IgD-negative memory B cell (primary cell): ENCODE results near the gene ABAT. TPM values are rescaled to one million over a fixed set of nuclear protein-coding genes. Genes with fewer than 3 reads are reported as not detected.
A peak's percentile ranks its signal among the peaks of the same experiment; 100 is the strongest.
"Not testable (repeated sequence)": the region's sequence is repeated elsewhere in the genome, so short reads cannot be mapped to it uniquely, and the experiment has no call there.

ENCODE experiments used
- H3K27ac Mint-ChIP-seq, 3 donors: one replicate each; pipeline ENCODE4 v1.8.0; 2020 to 2022; ENCODE audit warnings: mild to moderate bottlenecking in 3 of 3, mixed read lengths in 3 of 3, moderate library complexity in 1 of 3
- H3K27me3 Mint-ChIP-seq: one replicate; pipeline ENCODE4 v1.8.0; 2021; ENCODE audit warnings: mixed read lengths
- H3K36me3 Mint-ChIP-seq: one replicate; pipeline ENCODE4 v1.8.0; 2020; ENCODE audit warnings: mild to moderate bottlenecking, mixed read lengths
- H3K4me1 Mint-ChIP-seq, 3 donors: one replicate each; pipeline ENCODE4 v1.8.0; 2020 to 2022; ENCODE audit warnings: mixed read lengths in 3 of 3, mild to moderate bottlenecking in 1 of 3
- H3K4me3 Mint-ChIP-seq, 4 donors: one replicate each; pipeline ENCODE4 v1.8.0; 2020 to 2022; ENCODE audit warnings: mild to moderate bottlenecking in 4 of 4, mixed read lengths in 4 of 4, moderate library complexity in 3 of 4
- H3K9me3 Mint-ChIP-seq, 3 donors: one replicate each; pipeline ENCODE4 v1.8.0; 2020 to 2021; ENCODE audit warnings: mixed read lengths in 3 of 3, mild to moderate bottlenecking in 1 of 3
- polyA plus RNA-seq: library from polyadenylated mRNA; unstranded; fragments of 300-500 nt; fragmentation: Illumina TruSeq; gene quantifications from one replicate; pipeline ENCODE4 v1.2.3, GENCODE V29; 2021

Gene ABAT
- polyA plus RNA-seq, 1 donor from 2014 or later = 3.3 TPM

DNA sequence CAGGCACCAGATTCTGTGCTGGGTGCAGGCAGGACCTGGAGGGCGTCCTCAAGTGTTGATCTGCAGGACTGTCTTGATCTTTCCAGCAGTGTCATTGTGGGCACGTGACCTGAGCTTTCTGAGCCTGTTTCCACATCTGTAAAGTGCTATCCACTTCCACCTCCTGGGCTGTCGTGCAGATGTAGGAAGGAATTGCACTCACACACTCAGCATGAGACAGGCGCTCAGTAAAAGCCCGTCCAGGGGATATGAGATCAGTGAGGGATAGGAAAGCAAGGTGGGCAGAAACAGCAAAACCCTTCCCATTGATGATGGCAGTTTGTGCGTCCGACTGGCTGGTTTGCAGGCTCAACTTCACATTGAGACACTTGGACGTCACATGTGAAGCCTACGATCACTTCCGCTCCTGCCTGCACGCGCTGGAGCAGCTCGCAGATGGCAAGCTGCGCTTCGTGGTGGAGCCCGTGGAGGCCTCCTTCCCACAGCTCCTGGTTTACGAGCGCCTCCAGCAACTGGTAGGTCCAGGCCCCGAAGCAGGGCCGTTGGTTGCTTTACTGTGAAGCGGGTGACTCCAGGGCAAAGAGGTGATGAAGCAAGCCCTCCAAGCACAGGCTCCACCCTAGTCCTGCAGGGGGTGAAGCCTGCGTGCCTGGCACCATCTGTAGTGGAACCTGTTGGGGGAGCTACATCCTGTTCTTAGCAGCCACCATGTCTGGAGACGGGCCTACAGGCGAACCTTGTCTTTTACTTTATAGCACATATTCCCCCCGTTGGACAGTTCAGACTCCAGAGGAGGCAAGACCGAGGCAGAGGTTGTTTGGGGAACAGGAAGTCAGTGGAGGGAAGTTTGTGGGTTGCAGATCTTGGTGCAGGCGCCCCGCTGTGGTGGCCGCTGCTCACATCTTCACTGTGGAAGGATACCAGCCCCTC is 29.9 kb upstream of the ABAT start:
- Mint-ChIP-seq H3K4me1 (peaks cover 0 to 8% (median 4%) of the 10 kb centered on the region in 3 donors), H3K4me3 (no peak overlapping the region), H3K27me3 (no peaks in the 10 kb centered on the region), H3K9me3 (no peaks in the 10 kb centered on the region), H3K36me3 (peaks cover 11% of the 10 kb centered on the region), H3K27ac (peak overlapping the region in 2 of 3 donors; percentile 13 to 75)

DNA sequence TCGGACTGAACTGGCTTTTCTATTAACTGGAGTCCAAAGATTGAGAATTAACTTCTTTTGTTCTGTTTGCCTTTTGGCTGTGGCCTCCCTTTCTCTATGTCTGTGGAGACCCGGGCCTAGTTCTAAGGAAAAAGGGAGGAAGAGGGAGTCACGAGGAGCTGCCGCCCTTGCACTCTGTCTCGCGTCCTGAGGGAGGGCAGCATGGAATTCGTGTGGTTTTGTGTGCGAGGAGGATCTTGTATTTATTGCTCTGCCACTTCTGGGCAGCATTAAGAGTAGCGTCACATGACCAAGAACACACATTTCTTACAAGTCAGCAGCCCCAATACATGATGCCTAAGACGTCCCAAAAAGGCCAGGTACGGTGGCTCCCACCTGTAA is 29.3 kb upstream of the ABAT start:
- H3K4me3 Mint-ChIP-seq = no peak overlapping the region
- peak overlapping the region in 1 of 3 donors; percentile 13 for H3K27ac Mint-ChIP-seq
- peaks cover 0 to 8% (median 4%) of the 10 kb centered on the region in 3 donors for H3K4me1 Mint-ChIP-seq
- no peaks in the 10 kb centered on the region for H3K27me3 Mint-ChIP-seq
- H3K36me3 Mint-ChIP-seq = peaks cover 11% of the 10 kb centered on the region
- H3K9me3 Mint-ChIP-seq = no peaks in the 10 kb centered on the region

DNA sequence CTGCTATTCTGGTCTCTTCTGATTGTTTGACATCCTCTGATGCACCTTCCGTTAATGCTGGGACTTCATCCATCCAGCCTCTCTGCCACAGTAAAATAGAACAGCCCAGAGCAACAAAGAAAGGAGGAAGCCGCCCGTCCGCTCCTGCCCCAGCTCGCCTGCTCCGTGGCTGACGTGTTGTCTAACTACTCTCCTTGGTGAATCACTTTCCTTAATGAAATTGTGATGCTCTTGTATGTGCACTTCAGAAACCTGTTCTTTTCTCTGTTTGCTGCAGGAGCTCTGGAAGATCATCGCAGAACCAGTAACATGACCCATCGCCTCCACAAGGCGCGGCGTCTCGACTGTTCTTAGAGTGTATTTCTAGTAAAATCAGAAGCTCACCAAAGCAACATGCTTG is 28.6 kb upstream of the ABAT start:
- Mint-ChIP-seq H3K4me1 (peaks cover 0 to 8% (median 4%) of the 10 kb centered on the region in 3 donors), H3K9me3 (no peaks in the 10 kb centered on the region), H3K36me3 (peaks cover 11% of the 10 kb centered on the region), H3K27me3 (no peaks in the 10 kb centered on the region), H3K27ac (no peak overlapping the region), H3K4me3 (no peak overlapping the region)

DNA sequence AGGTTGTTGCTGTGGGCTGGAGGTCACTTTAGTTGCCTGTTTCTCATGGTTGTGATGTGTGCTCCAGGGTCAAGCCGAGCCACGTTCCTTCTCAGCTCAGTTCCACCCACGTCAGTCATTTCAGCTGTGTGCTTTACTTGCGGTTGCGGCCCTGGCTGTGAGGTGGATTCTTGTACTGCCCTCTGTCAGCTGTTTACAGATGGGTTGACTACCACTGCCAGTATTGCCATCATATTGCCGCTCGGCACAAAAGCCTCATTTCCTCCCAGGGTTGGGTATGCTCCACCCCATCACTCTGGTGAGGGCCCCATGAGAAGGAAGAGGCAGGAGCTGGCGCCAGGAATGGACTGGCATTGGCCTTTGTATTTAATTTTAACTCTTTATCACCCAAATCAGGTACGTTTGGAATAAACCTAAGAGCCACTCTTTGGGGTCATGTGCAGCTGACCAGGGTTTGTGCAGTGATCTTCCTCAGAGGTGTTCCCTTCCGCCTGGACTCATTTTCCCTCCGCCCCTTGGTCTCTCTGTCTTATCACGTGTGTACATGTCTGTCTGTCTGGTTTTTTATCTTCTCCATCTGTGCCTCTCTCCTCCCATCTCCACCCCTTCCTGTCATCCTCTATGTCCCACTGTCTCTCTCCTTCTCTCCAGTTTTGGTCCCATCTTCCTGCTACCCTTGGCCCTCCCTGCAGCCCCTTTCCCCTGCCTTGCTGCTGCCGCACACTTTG is 27.9 kb upstream of the ABAT start:
- Mint-ChIP-seq H3K36me3 (peaks cover 10% of the 10 kb centered on the region), H3K27me3 (no peaks in the 10 kb centered on the region), H3K4me3 (no peak overlapping the region), H3K27ac (no peak overlapping the region), H3K9me3 (no peaks in the 10 kb centered on the region), H3K4me1 (peaks cover 0 to 8% (median 4%) of the 10 kb centered on the region in 3 donors)

DNA sequence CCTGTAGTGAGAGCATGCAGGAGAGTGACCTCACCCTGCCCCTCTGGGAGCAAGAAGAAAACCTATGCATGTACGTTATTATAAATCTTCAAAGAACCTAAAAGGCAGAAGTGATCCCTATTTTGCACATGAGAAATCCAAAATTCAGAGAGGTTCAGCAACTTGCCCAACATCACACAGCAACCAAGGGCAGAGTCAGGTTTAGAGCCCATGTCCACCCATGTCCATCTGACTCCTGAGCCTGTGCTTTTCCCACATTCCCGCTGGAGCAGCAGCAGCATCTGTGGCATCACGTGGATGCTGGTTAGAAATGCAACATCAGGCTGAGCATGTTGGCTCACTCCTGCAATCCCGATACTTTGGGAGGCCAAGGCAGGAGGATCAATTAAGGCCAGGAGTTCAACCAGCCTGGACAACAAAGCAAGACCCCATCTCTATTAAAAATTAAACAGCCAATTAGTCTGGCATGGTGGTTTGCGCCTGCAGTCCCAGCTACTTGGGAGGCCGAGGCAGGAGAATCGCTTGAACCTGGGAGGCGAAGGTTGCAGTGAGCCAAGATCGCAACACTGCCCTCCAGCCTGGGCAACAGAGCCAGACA is 26.6 kb upstream of the ABAT start:
- H3K4me3 Mint-ChIP-seq = no peak overlapping the region
- peaks cover 5% of the 10 kb centered on the region for H3K36me3 Mint-ChIP-seq
- no peaks in the 10 kb centered on the region for H3K9me3 Mint-ChIP-seq
- no peaks in the 10 kb centered on the region for H3K27me3 Mint-ChIP-seq
- H3K27ac Mint-ChIP-seq = no peak overlapping the region
- peaks cover 0 to 8% (median 4%) of the 10 kb centered on the region in 3 donors for H3K4me1 Mint-ChIP-seq

DNA sequence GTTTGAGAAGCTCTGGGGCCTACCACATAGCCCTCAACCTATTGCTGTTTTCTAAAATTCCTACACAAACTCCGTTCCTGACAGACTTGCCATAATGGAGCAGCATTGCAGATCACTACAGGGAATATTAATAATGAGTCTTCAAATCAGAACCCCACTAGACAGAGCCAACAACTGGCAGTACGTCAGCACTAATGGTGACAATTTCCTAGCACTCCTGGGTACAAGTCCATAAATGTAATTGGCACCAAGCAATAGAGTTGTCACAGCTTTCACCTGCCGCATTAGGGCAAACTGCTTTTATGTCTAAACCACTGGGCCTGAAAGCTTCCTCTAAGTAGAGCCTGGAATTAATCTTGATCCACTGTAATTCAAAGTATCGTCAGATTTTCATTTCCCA is 25.5 kb upstream of the ABAT start:
- H3K4me1 Mint-ChIP-seq = peaks cover 0 to 8% (median 4%) of the 10 kb centered on the region in 3 donors
- no peaks in the 10 kb centered on the region for H3K9me3 Mint-ChIP-seq
- H3K27ac Mint-ChIP-seq = no peak overlapping the region
- H3K4me3 Mint-ChIP-seq = no peak overlapping the region
- no peaks in the 10 kb centered on the region for H3K27me3 Mint-ChIP-seq
- peaks cover 5% of the 10 kb centered on the region for H3K36me3 Mint-ChIP-seq

DNA sequence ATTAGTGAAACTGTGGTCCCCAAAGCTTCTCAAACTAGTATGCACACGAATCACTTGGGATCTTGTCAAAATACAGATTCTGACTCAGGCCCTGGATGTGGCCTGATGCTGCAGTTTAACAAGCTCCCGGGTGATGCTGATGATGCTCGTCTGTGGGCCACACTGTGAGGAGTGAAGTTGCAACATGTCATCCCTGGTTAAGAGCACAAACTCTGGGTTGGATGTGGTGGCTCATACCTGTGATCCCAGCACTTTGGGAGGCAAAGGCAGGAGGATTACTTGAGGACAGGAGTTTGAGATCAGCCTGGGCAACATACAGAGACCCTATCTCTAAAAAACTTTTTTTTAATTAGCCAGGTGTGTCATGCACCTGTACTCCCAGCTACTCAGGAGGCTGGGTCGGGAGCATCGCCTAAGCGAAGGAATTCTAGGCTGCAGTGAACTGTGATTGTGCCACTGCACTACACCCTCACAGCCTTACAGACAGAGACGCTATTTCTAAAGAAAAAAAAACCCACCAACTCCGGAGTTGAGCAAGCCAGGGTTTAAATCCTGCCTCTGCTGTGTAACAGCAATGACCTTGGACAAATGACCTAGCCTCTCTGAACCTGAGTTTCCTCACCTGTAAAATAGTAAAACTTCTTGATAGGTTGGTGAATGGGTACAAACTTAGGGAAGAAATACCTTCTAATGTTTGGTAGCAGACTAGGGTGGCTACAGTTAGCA is 24.4 kb upstream of the ABAT start:
- no peaks in the 10 kb centered on the region for H3K9me3 Mint-ChIP-seq
- peaks cover 0 to 5% (median 1%) of the 10 kb centered on the region in 3 donors for H3K4me1 Mint-ChIP-seq
- no peaks in the 10 kb centered on the region for H3K27me3 Mint-ChIP-seq
- peaks cover 2% of the 10 kb centered on the region for H3K36me3 Mint-ChIP-seq
- H3K27ac Mint-ChIP-seq = no peak overlapping the region
- peak overlapping the region in 1 of 4 donors; percentile 58 for H3K4me3 Mint-ChIP-seq

DNA sequence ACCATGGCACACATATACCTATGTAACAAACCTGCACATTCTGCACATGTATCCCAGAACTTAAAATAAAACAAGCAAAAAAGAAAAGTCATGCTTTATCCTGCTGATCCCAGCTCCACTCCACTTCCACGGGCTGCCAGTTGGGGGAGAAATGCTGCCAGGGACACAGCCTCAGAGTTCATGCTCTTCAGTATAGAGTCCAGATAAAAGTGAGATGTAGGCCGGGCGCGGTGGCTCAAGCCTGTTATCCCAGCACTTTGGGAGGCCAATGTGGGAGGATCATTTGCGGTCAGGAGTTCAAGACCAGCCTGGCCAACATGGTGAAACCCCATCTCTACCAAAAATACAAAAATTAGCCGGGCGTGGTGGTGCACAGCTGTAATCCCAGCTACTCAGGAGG is 22.5 kb upstream of the ABAT start:
- H3K36me3 Mint-ChIP-seq, H3K27ac Mint-ChIP-seq, H3K4me3 Mint-ChIP-seq, H3K9me3 Mint-ChIP-seq, H3K4me1 Mint-ChIP-seq, H3K27me3 Mint-ChIP-seq: not testable (repeated sequence)

DNA sequence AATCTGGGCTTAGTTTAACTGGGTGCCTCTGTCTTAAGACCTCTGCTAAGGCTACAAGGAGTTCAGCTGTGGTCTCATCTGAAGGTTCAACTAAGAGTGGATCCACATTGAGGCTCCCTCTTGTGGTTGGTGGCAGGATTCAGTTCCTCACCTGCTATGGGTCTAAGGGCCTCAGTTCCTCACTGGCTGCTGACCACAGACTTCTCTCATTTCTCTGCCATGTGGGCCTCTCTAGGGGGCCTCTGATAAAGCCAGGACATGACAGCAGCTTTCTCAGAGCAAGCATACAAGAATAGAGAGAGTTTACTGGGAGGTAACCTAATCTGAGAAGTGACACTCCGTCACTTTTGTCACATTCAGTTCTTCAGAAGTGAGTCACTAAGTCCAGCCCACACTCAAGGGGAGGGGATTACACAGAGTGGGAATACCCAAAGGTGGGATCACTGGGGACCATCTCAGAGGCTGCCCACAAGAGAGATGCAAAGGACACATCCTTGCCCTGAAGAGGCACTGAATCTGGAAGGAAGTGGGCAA is 19.2 kb upstream of the ABAT start:
- Mint-ChIP-seq H3K9me3 (no peaks in the 10 kb centered on the region), H3K27ac (no peak overlapping the region), H3K4me1 (peaks cover 0 to 3% (median 0%) of the 10 kb centered on the region in 3 donors), H3K4me3 (no peak overlapping the region), H3K36me3 (no peaks in the 10 kb centered on the region), H3K27me3 (no peaks in the 10 kb centered on the region)

DNA sequence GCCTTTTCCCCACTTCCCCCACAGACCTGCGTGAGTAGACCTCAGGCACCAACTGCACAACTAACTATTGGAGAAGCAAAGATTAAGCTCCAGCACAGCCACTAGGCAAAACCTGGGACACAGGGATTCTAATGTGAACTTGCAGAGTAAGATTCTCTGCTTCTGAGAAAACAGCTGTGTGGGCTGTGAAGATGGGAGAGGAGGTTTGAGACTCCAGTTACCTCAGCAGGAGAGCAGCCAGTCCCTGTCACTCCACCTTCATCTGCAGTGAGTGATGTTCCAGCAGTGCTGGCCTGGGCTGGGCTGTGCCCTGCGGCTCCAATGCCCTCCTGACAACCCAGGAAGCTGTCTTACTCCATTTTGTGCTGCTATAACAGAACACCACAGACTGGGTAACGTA is 18.0 kb upstream of the ABAT start:
- H3K27me3 Mint-ChIP-seq = no peaks in the 10 kb centered on the region
- no peak overlapping the region for H3K27ac Mint-ChIP-seq
- peaks cover 0 to 6% (median 0%) of the 10 kb centered on the region in 3 donors for H3K4me1 Mint-ChIP-seq
- no peaks in the 10 kb centered on the region for H3K9me3 Mint-ChIP-seq
- no peak overlapping the region for H3K4me3 Mint-ChIP-seq
- no peaks in the 10 kb centered on the region for H3K36me3 Mint-ChIP-seq

DNA sequence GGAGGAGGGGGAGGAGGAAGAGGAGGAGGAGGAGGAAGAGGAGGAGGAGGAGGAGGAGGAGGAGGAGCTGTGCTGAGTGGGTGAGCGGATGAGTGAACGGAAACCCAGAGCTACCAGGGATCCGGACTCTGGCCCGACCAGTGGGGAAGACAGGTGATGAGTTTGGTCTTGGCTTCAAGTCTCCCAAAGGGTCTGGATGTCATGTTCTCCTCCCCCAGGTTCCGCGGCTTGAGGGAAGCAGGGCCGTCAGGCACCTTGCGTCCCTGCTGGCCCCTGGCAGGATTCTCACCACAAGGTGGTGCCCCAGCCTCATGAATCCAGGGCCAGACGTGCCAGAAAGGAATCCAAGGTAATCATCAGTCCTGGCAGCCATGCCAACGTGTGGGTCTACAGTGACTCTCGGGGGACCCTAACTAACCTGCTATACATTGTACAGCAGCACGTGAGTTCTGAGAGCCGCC is 13.5 kb upstream of the ABAT start:
- Mint-ChIP-seq H3K27ac (no peak overlapping the region), H3K36me3 (no peaks in the 10 kb centered on the region), H3K9me3 (no peaks in the 10 kb centered on the region), H3K4me3 (no peak overlapping the region), H3K27me3 (no peaks in the 10 kb centered on the region), H3K4me1 (peaks cover 0 to 2% (median 0%) of the 10 kb centered on the region in 3 donors)

DNA sequence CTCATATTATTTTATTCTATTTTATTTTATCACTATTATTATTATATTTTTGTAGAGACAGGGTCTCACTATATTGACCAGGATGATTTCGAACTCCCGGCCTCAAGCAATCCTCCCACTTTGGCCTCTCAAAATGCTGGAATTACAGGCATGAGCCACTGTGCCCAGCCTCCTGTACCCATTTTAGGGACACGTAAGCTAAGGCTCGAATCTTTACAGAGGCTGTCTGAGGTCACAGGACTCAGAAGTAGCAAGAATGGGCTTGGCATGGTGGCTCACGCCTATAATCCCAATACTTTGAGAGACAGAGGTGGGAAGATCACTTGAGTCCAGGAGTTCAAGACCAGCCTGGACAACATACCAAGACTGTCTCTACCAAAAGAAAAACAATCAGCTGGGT is 12.7 kb upstream of the ABAT start:
- no peak overlapping the region for H3K4me3 Mint-ChIP-seq
- no peaks in the 10 kb centered on the region for H3K27me3 Mint-ChIP-seq
- no peak overlapping the region for H3K27ac Mint-ChIP-seq
- H3K9me3 Mint-ChIP-seq = no peaks in the 10 kb centered on the region
- peaks cover 0 to 2% (median 0%) of the 10 kb centered on the region in 3 donors for H3K4me1 Mint-ChIP-seq
- H3K36me3 Mint-ChIP-seq = no peaks in the 10 kb centered on the region

DNA sequence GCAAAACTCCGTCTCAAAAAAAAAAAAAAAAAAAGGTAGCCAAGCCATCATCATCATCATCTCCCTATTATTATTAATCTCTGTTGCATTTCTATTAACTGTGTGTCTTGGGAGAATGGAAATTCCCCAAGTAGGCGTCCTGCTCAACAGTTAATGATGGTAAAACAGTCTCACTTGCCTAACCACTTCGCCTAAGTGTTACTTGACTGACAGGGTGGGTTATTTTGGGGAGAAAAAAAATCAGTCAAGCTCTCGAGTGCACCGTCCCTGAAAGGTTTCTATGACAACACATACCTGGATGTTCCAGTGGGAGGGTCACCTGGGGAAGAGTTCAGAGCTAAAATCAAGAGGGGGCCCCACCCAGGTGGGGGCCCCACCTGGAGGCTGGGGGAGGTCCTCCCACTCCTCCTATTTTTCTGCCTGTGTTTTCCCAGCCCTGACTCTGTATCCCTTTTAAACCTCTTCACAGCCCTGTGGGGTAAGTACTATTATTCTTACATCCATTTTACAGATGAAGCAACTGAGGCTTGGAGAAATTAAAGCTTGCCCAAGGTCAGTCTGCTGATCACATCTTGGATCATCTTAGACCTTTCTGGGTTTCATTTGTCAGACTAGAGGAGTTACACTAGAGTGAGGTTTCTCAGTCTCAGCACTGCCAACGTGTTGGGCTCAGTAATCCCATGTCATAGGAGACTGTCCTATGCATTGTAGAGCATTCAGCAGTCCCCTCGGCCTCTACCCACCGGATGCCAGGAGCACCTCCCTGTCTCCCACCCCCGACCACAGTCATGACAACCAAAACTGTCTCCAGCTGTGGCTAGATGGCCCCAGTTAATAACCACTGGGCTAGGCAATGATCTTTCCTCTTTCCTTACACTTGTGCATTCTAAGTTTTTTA is 11.0 kb upstream of the ABAT start:
- Mint-ChIP-seq H3K27ac (no peak overlapping the region), H3K36me3 (no peaks in the 10 kb centered on the region), H3K27me3 (no peaks in the 10 kb centered on the region), H3K4me3 (no peak overlapping the region), H3K9me3 (no peaks in the 10 kb centered on the region), H3K4me1 (peaks cover 0 to 2% (median 0%) of the 10 kb centered on the region in 3 donors)

DNA sequence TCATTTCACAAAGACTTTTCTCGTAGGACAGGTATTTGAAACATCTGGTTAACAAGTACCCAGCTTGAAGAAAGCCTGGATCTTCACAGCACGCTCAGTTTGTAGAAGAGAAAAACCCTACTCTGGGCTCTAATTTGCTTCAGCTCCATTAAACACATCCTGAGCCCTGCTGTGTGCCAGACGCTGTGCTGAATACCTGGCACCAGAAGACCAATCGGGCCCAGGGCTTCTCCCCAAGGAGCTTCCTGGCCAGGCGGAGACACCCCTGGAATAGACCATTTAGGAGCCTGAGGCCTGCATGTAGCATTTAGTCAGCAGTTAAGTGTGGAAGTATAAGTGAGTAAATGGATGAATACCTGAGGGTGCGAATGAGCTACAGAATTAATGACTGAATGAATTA is 8.9 kb upstream of the ABAT start:
- no peaks in the 10 kb centered on the region for H3K9me3 Mint-ChIP-seq
- no peak overlapping the region for H3K4me3 Mint-ChIP-seq
- peaks cover 0 to 2% (median 0%) of the 10 kb centered on the region in 3 donors for H3K4me1 Mint-ChIP-seq
- H3K36me3 Mint-ChIP-seq = no peaks in the 10 kb centered on the region
- no peak overlapping the region for H3K27ac Mint-ChIP-seq
- H3K27me3 Mint-ChIP-seq = no peaks in the 10 kb centered on the region
